OCI-LY1 (cell line): ENCODE results near the gene KIAA1328.

Experiments
- CTCF ChIP-seq: fragments of 200-600 bp; sonication (generic), shearing (Covaris generic); IDR thresholded peaks from 2 replicates; pipeline ENCODE4 v1.5.1; 2017; ENCODE audit warnings: mild to moderate bottlenecking, antibody characterized with exemption, low read length, moderate library complexity, mixed read lengths
- EZH2 ChIP-seq: fragments of 200-600 bp; sonication (generic), shearing (Covaris generic); IDR thresholded peaks from 2 replicates; pipeline ENCODE4 v1.8.0; 2017; ENCODE audit warnings: borderline replicate concordance, mixed run types, mild to moderate bottlenecking, antibody characterized with exemption, low read length, moderate library complexity, mixed read lengths

GRCh38 chr18:36811955-36812354, 17.0 kb upstream of the KIAA1328 start:
- TF ChIP-seq CTCF, result no peak
- no peak for TF ChIP-seq EZH2
